Measurements from ENCODE around the gene MRPS23.

Gene MRPS23

DNA sequence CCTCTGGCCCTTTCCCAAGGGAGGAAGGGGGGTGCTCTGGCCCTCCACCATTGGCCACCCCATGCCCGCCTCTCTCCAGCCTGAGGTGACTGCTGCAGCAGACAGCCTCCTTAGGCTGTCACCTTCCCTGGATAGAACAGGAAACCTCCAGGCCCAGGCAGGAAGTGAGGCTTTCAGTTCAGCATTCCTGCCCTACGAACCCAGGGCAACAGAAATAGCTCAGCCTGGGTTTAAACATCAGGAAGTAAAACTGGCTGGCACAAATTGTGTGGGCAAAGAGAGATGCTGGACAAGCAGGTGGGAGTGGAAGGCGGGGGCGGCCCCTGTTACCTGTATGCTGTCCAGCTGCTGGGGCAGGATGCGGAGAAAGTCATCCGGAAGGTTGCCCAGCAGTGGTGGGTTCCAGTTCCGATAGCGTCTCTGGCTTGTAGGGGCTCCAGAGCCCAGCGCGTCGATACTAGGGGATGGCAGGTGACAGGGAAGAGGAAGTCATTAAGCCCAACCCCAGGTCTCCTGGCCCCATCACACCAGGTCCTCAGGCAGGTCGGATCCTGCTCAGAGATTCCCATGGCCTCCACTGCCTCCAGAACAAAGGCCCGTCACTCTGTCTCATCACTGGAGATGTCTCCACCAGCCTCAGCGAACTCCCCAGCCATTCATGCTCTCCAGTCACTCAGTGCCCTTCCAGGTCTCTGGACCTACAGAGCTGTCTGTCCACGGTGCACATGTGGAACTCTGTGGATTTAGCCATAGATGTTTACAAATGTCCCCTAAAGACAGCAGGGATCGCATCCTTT, 23.6 kb upstream of the MRPS23 start:
- H3K9me3 Mint-ChIP-seq, result no peaks in the 10 kb centered on the region
- H3K4me3 Mint-ChIP-seq, result no peak overlapping the region
- no peaks in the 10 kb centered on the region for H3K36me3 Mint-ChIP-seq (ENCODE audit: low read depth)
- peaks cover 31% of the 10 kb centered on the region for H3K27me3 Mint-ChIP-seq (ENCODE audit: low read depth)
- no peak overlapping the region for H3K27ac Mint-ChIP-seq
- peaks cover 5% of the 10 kb centered on the region for H3K4me1 Mint-ChIP-seq (ENCODE audit: low read depth)

DNA sequence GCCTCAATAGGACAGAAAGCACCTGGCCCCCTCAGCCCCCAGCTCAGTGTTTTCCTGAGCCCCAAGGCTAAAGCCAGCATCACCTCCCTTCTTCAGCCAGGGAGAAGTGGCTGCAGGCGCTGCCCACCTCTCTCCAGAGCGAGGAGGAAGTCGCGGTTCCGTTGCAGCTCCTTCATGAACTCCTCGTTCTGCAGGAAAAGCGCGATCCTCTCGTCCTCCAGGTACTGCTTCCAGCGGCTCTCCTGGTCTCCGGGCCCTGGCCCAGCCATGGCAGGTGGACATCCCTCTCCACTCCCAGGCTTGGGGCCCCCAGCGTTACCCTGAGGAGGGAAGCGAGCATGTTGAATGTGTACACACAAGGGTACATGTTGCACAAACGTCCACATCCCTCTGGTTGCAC, 22.7 kb upstream of the MRPS23 start:
- Mint-ChIP-seq H3K4me1 (ENCODE audit: low read depth) (peaks cover 8% of the 10 kb centered on the region), H3K27ac (no peak overlapping the region), H3K9me3 (no peaks in the 10 kb centered on the region), H3K36me3 (ENCODE audit: low read depth) (no peaks in the 10 kb centered on the region), H3K27me3 (ENCODE audit: low read depth) (peaks cover 25% of the 10 kb centered on the region), H3K4me3 (no peak overlapping the region)

DNA sequence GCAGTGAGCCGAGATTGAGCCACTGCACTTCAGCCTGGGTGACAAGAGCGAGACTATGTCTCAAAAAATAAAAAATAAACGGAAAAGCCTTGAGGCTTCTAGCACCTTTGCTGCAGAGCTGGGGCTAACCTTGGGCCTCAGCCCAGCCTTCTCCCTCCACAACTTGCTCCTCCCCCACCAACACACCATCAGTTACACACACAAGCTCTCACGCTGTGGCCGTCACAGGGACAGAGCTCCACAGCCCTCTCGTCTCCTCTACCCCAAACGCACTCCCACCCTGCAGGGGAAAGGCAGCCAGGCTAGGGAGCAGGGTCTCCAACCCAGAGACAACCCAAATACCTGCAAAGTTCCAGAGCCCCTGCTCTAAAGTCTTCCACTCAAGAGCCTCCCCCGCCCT, 22.0 kb upstream of the MRPS23 start:
- Mint-ChIP-seq H3K27me3 (ENCODE audit: low read depth) (peaks cover 25% of the 10 kb centered on the region), H3K4me3 (no peak overlapping the region), H3K27ac (no peak overlapping the region), H3K36me3 (ENCODE audit: low read depth) (no peaks in the 10 kb centered on the region), H3K9me3 (no peaks in the 10 kb centered on the region), H3K4me1 (ENCODE audit: low read depth) (peaks cover 10% of the 10 kb centered on the region)

DNA sequence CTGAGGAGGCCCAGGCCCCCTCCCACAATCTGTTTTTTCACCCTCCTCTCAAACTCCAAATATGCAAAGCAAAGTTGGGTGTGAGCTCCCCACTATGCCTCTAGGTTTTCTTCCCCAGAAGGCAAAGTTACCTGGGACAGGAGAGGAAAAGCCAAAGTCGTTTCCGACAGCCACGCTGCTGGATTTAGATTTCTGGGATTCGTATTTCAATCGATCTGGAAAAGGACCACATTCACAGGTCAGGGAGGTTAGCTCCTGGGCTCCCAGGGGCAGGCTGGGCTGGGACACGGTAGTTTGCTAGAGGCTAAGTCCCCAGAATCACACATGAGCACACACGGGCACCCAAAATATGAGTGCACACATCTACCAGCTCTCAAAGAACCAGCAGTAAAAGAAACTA, 21.3 kb upstream of the MRPS23 start:
- Mint-ChIP-seq H3K27ac (no peak overlapping the region), H3K36me3 (ENCODE audit: low read depth) (no peaks in the 10 kb centered on the region), H3K9me3 (no peaks in the 10 kb centered on the region), H3K27me3 (ENCODE audit: low read depth) (peaks cover 23% of the 10 kb centered on the region), H3K4me3 (no peak overlapping the region), H3K4me1 (ENCODE audit: low read depth) (peaks cover 8% of the 10 kb centered on the region)

DNA sequence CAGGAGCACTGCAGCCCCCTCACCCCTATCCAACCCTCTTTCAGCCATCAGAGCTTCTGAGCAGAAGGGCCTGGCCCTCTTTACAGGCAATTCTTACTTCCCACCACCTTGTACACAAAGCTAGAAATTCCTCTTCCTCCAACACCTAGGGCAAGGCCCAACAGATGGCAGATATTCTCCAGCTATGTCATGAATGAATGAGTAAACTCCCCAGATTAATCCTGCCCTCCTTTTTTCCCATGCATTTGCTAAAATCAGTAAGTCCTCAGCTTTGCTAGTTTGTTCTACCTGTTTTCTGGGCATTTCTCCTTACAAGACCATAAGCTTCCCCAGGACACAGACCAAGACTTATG, 20.4 kb upstream of the MRPS23 start:
- no peaks in the 10 kb centered on the region for H3K9me3 Mint-ChIP-seq
- H3K27me3 Mint-ChIP-seq (ENCODE audit: low read depth), result peaks cover 20% of the 10 kb centered on the region
- no peak overlapping the region for H3K4me3 Mint-ChIP-seq
- H3K4me1 Mint-ChIP-seq (ENCODE audit: low read depth), result peaks cover 7% of the 10 kb centered on the region
- H3K36me3 Mint-ChIP-seq (ENCODE audit: low read depth), result no peaks in the 10 kb centered on the region
- no peak overlapping the region for H3K27ac Mint-ChIP-seq

DNA sequence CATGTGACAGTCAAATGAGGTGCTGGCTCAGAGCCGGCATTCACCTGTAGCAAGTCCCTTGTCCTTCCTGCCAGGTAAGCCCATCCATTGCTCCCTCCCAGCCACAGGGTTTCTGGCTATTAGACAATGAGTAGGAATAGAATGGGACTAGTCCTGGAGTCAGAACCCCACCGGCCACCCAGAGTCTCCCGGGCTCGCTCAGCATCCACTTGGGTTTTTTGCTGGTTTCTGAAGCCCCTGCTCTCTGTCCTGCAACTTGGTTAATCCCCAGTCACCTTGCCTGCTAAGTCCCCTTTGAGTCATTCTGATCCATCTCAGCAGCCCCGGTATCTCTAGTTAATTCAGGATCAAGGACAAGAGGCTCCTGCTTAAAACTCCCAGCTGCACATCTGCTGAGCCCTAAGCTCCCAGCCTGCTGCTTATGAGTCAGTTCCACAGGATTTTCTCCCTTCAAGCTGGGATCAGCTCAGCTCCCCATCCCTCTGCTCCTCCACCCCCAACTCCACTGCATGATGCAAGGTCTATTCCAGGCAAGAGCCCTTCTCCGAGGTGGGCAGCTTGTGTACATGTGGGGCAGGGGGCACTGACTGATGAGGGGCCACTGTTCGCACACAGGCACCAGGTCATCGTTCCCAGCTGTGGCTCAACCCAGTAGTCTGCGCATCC, 19.9 kb upstream of the MRPS23 start:
- Mint-ChIP-seq H3K4me3 (no peak overlapping the region), H3K27ac (no peak overlapping the region), H3K27me3 (ENCODE audit: low read depth) (peaks cover 16% of the 10 kb centered on the region), H3K9me3 (no peaks in the 10 kb centered on the region), H3K4me1 (ENCODE audit: low read depth) (peaks cover 7% of the 10 kb centered on the region), H3K36me3 (ENCODE audit: low read depth) (no peaks in the 10 kb centered on the region)

DNA sequence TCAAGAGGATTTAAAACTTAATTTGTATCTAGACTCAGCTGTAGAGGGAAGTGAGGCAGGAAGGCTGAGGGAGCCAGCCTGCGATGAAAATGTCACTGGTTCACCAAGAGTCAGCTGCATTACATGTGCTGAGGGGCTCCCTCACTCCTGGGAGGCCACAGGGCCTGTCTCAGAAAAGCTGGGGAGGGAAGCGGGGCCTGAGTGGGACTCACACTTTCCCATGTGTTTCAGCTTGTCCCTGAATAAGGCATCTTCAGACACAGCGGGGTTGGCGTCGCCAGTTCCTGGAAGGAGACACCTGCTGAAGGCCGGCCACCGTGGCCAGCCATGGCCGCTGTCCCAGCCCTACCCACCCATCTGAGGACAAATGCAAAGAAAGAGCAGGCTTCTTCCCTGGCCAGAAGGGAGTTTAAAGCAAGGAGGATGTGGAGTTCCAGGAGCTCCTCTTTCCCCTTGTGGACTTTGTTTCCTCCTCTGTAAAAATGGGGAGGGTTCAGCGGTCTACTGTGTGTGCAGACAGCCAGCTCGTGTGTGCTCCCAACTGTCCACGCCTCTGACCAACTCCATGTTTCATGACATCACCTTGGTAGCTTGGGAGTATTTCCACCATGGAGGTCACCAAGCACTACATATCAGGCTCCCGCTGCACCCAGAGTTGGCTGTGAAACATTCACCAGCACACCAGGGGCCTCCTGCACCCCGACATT, 19.2 kb upstream of the MRPS23 start:
- Mint-ChIP-seq H3K27me3 (ENCODE audit: low read depth) (peaks cover 20% of the 10 kb centered on the region), H3K9me3 (no peaks in the 10 kb centered on the region), H3K27ac (no peak overlapping the region), H3K4me1 (ENCODE audit: low read depth) (peaks cover 5% of the 10 kb centered on the region), H3K36me3 (ENCODE audit: low read depth) (no peaks in the 10 kb centered on the region), H3K4me3 (no peak overlapping the region)

DNA sequence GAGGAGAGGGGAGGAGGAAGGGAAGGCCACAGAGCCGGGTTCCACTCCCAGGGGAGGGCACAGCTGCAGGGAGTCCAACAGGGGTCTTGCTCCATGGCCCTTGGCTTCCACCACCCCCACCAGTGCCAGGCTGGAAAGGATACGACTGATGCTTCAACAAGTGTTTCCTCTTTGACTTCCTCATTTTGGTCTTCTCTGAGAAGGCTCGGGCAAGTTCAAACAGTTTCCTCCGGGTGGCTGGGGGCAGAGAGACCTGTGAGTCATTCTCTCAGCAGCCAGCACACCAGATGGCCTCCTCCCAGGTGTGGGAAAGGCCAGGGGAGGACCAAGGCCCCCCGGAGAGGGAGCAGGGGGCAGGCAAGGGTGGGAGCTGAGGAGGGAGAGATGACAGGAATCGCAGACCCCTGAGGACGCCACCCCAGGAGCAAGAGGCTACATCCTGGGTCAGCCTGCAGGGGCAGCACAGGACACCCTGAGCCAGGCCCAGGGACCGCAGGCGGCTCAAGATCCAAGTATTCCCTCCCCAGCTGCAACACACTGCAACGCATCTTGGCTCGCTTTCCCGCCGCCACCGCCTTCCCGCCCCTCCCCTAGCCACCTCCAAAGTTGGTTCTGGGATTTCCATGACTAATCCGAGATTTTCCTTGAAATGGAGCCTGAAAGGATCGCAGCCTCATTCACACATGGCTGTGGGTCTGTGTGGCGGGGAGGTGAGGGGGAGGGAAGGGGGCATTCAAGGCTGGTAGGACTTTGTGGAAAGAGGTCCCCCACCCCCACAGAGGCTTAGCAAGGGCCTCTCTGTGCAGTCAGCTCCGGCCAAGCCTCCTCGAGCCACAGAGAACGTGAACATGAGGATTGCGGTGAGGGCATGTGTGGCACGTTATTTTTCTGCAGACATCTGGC, 18.4 kb upstream of the MRPS23 start:
- no peaks in the 10 kb centered on the region for H3K9me3 Mint-ChIP-seq
- peaks cover 5% of the 10 kb centered on the region for H3K4me1 Mint-ChIP-seq (ENCODE audit: low read depth)
- H3K4me3 Mint-ChIP-seq, result no peak overlapping the region
- no peak overlapping the region for H3K27ac Mint-ChIP-seq
- H3K36me3 Mint-ChIP-seq (ENCODE audit: low read depth), result no peaks in the 10 kb centered on the region
- peaks cover 27% of the 10 kb centered on the region for H3K27me3 Mint-ChIP-seq (ENCODE audit: low read depth)

DNA sequence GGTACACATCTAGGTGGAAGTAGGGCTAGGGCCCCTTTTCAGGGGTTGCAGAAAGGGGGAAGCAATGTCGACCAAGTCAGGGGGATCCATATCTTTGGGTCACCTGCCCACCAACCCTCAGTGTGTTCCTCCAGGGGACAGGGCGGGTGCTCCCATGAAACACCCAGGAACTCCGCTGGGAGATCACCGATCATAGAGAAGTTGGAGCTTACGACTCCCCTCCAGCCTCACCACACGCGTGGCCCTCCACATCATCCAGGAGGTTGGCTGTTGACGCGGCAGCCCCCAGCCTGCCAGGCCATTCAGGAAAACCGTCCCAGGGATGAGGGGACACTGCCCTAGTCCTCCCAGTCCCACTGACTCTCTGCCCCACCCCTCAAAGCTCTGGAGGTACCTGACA, 17.3 kb upstream of the MRPS23 start:
- Mint-ChIP-seq H3K36me3 (ENCODE audit: low read depth) (no peaks in the 10 kb centered on the region), H3K27ac (no peak overlapping the region), H3K4me3 (no peak overlapping the region), H3K4me1 (ENCODE audit: low read depth) (peaks cover 5% of the 10 kb centered on the region), H3K9me3 (no peaks in the 10 kb centered on the region), H3K27me3 (ENCODE audit: low read depth) (peaks cover 34% of the 10 kb centered on the region)

DNA sequence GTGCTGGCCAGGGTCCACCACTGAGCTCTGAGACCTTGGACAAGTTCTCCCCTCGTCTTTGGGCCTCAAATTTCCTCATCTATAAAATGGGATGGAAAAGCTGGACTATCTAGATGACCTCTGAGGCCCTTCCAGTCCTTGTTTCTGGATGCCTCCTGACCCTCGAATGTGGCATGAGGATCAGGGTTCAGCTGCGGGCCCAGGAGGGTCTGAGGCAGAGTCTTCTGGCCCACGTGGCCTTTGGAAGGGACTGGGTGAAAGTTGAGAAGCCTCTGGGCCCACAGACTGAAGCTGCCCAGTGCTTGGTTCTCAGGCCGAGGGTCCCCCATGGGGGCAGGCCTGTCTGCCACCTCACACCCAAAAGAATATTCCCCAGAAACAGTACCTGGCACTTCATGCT, 16.9 kb upstream of the MRPS23 start:
- Mint-ChIP-seq H3K27me3 (ENCODE audit: low read depth) (peaks cover 32% of the 10 kb centered on the region), H3K4me3 (no peak overlapping the region), H3K27ac (no peak overlapping the region), H3K36me3 (ENCODE audit: low read depth) (no peaks in the 10 kb centered on the region), H3K4me1 (ENCODE audit: low read depth) (peaks cover 5% of the 10 kb centered on the region), H3K9me3 (no peaks in the 10 kb centered on the region)

DNA sequence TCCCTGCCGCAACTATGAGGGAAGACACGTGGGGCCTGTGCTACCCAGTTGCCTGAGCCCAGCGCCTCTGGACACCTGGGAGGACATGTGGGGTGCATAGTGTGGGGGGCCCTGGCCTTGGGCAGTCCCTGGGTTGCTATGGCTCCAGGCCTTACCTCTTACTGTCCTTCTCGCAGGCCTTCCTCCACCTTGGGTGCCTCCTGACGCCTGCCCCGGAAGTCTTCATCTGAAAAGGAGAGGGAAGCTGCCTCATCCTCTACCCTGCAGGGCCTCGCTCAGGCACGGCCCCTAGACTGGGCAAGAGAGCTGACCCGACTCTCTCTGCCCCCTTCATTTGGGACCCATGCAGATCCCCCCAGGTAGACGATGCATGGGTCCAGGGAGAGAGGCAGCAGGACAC, 16.5 kb upstream of the MRPS23 start:
- Mint-ChIP-seq H3K9me3 (no peaks in the 10 kb centered on the region), H3K4me1 (ENCODE audit: low read depth) (peaks cover 5% of the 10 kb centered on the region), H3K27ac (no peak overlapping the region), H3K4me3 (no peak overlapping the region), H3K36me3 (ENCODE audit: low read depth) (no peaks in the 10 kb centered on the region), H3K27me3 (ENCODE audit: low read depth) (peaks cover 33% of the 10 kb centered on the region)

DNA sequence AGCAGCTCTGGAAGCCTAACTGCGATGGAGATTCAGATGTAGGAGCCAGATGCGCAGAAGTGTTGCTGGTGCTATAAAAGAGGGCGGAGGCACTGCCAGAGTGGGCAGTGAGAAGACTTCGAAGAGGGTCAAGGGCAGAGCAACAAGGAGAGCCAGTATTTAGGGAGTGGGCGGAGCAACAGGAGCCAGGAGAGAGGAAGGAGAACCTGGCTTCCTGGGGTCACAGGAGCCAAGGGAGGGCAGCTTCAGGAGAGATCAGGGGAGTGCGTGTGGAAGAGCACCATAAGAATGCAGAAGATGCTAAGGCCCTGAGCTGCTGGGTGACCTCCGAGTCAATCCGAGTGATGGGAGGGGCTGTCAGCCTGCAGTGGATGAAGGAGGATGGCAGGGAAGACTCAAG, 14.4 kb upstream of the MRPS23 start:
- H3K36me3 Mint-ChIP-seq (ENCODE audit: low read depth), result no peaks in the 10 kb centered on the region
- H3K27ac Mint-ChIP-seq, result no peak overlapping the region
- H3K27me3 Mint-ChIP-seq (ENCODE audit: low read depth), result peaks cover 41% of the 10 kb centered on the region
- peaks cover 15% of the 10 kb centered on the region for H3K4me1 Mint-ChIP-seq (ENCODE audit: low read depth)
- no peak overlapping the region for H3K4me3 Mint-ChIP-seq
- H3K9me3 Mint-ChIP-seq, result no peaks in the 10 kb centered on the region

DNA sequence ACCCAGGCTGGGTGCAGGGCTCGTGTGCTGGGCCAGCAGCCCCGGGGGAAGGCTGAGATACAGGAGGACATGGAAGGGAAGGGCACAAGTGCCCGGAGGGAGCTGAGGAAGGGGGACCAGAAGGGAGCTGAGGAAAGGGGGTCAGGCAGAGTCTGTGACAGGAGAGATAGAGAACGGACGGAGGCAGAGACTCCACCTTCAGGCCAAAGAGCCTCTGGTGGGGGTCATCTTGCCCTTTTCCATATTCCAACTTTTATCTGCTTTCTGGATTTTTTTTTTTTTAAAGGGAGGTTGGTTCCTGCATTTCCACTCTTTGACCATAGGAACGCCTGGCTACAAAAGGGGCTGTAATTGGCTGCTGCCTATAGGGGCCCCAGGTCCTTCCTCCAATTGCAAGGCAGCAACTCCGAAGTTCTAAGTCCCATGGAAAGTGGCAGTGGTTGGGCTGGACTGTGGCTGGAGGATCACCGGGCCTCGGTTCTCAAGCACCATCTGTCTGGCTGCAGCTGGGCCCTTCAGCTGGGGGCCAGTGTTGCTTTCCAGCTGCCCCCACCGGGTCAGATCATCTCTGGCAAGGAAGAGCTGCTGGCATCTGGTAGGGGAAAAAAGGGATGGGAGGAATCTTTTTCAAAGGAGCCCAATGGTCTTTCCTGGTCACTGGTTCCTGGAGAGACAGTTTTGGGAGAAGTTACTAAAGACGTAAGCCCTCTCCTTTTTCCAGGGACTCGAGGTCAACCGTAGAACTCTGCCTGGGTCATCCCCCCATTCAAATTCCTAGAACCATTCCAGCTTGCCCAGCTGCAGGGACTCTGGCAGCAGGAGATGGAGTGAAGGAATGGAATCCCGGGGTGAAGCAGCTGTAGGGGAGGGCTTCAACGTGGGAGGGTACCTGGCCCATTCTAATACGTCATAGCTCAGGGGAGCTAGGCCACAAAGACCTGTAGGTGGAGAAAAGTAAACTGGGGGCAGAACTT, 13.1 kb upstream of the MRPS23 start:
- Mint-ChIP-seq H3K4me1 (ENCODE audit: low read depth) (peaks cover 15% of the 10 kb centered on the region), H3K27ac (no peak overlapping the region), H3K36me3 (ENCODE audit: low read depth) (no peaks in the 10 kb centered on the region), H3K4me3 (no peak overlapping the region), H3K9me3 (no peaks in the 10 kb centered on the region), H3K27me3 (ENCODE audit: low read depth) (peaks cover 50% of the 10 kb centered on the region)
